ENCODE data around the gene MIA.

- TF ChIP-seq CTCF (conservative IDR thresholded peaks at IDR 0.05; ENCODE audit: low read depth, low read length): no peak
- no peak for TF ChIP-seq CEBPB (IDR thresholded peaks at IDR 0.05; ENCODE audit: low read depth, low read length)
- TF ChIP-seq POLR2A (IDR thresholded peaks at IDR 0.05; ENCODE audit: low read depth, low read length): no peak
- no peak for TF ChIP-seq RFX5 (IDR thresholded peaks at IDR 0.05; ENCODE audit: low read depth, low read length)
Observed at GRCh38 chr19:40786060-40787037, 11.0 kb downstream of the MIA start.
